Measurements from ENCODE around the gene DNASE1.

GRCh38 chr16:3642397-3643094 lies 11.9 kb upstream of the DNASE1 start:
- TF ChIP-seq POLR2AphosphoS5 (IDR thresholded peaks at IDR 0.05; ENCODE audit: low read depth, low read length), result no peak
- no peak for TF ChIP-seq POLR2A (IDR thresholded peaks at IDR 0.05; ENCODE audit: low read depth, low read length)
- TF ChIP-seq TAF1 (IDR thresholded peaks at IDR 0.05; ENCODE audit: borderline replicate concordance, low read depth, low read length), result no peak
